Stimulated activated CD4-positive, alpha-beta T cell treated with anti-CD3 and anti-CD28 coated beads, Interleukin-1b, Interleukin-23, amount 100 ng/mL, for 4 hours (primary cell): ENCODE measurements around the gene CYP2B6.
A peak's percentile ranks its signal among the peaks of the same experiment; 100 is the strongest.
"Not testable (repeated sequence)": the region's sequence is repeated elsewhere in the genome, so short reads cannot be mapped to it uniquely, and the experiment has no call there.

Experiments
- DNase-seq, 2 donors: peaks; one replicate each; pipeline ENCODE4 v3.0.0-alpha.2; 2020; ENCODE audit warnings: low read depth in 2 of 2

CYP2B6 gene

GRCh38 chr19:40990972-40991381 is at the start of gene CYP2B6:
TSS of gene CYP2B6 (plus strand) at chr19:40991282. CDS start at chr19:40991306, 24 bp downstream.
- no peak for DNase-seq

GRCh38 chr19:40941481-40942219 is 49.4 kb upstream of the CYP2B6 start:
- no peak for DNase-seq

- no peak for DNase-seq
Observed at GRCh38 chr19:40945645-40946044, 45.4 kb upstream of the CYP2B6 start.

GRCh38 chr19:40947114-40947513 is 44.0 kb upstream of the CYP2B6 start:
- DNase-seq, result no peak

GRCh38 chr19:40947573-40947972 is 43.5 kb upstream of the CYP2B6 start:
- DNase-seq, result no peak

GRCh38 chr19:40948580-40949299 is 42.3 kb upstream of the CYP2B6 start:
- no peak for DNase-seq

- DNase-seq, result no peak
Observed at GRCh38 chr19:40954573-40954972, 36.5 kb upstream of the CYP2B6 start.

GRCh38 chr19:40959338-40959737 is 31.7 kb upstream of the CYP2B6 start:
- no peak for DNase-seq

GRCh38 chr19:40960062-40960685 is 30.9 kb upstream of the CYP2B6 start:
- no peak for DNase-seq

GRCh38 chr19:40960780-40961179 is 30.3 kb upstream of the CYP2B6 start:
- DNase-seq, result no peak

GRCh38 chr19:40962460-40962961 is 28.6 kb upstream of the CYP2B6 start:
- no peak for DNase-seq

- not testable (repeated sequence) for DNase-seq
Observed at GRCh38 chr19:40964361-40964760, 26.7 kb upstream of the CYP2B6 start.

GRCh38 chr19:40965351-40965750 is 25.7 kb upstream of the CYP2B6 start:
- not testable (repeated sequence) for DNase-seq

GRCh38 chr19:40966591-40966990 is 24.5 kb upstream of the CYP2B6 start:
- not testable (repeated sequence) for DNase-seq

GRCh38 chr19:40968065-40968464 is 23.0 kb upstream of the CYP2B6 start:
- DNase-seq, result not testable (repeated sequence)

- DNase-seq, result not testable (repeated sequence)
Observed at GRCh38 chr19:40969721-40970120, 21.4 kb upstream of the CYP2B6 start.

- not testable (repeated sequence) for DNase-seq
Observed at GRCh38 chr19:40970396-40971345, 20.4 kb upstream of the CYP2B6 start.

GRCh38 chr19:40974633-40975037 is 16.4 kb upstream of the CYP2B6 start:
- DNase-seq, result peak; percentile 60 to 80

- DNase-seq, result no peak
Observed at GRCh38 chr19:40976134-40976533, 14.9 kb upstream of the CYP2B6 start.

- no peak for DNase-seq
Observed at GRCh38 chr19:40976724-40977123, 14.4 kb upstream of the CYP2B6 start.

GRCh38 chr19:40979759-40980158 is 11.3 kb upstream of the CYP2B6 start:
- not testable (repeated sequence) for DNase-seq
